RCC 7860 (cell line): Measurements from ENCODE around the gene MCM10.

Experiments
- DNase-seq: peaks from one replicate; pipeline ENCODE4 v3.0.0-alpha.2; 2015; ENCODE audit warnings: low spot score
- FAIRE-seq: peaks from 2 replicates; lab custom pipeline; 2012; peaks lifted over from hg19 to GRCh38; lab: Jason Lieb, UNC

The MCM10 gene

GRCh38 chr10:13163859-13164258 lies 2.5 kb downstream of the MCM10 start:
- DNase-seq (no peak), FAIRE-seq (no peak)

- DNase-seq = no peak
- FAIRE-seq = no peak
These were observed 3.8 kb downstream of the MCM10 start for GRCh38 chr10:13165177-13165576.

GRCh38 chr10:13167568-13167967 lies 6.2 kb downstream of the MCM10 start:
- DNase-seq (no peak), FAIRE-seq (no peak)

- DNase-seq (no peak), FAIRE-seq (no peak)
These were observed 7.4 kb downstream of the MCM10 start for GRCh38 chr10:13168781-13169180.

GRCh38 chr10:13173616-13174015 lies 12.3 kb downstream of the MCM10 start:
- no peak for DNase-seq
- FAIRE-seq = no peak

- FAIRE-seq = no peak
- no peak for DNase-seq
These were observed 19.4 kb downstream of the MCM10 start for GRCh38 chr10:13180788-13181187.

GRCh38 chr10:13182424-13182823 lies 21.1 kb downstream of the MCM10 start:
- DNase-seq (no peak), FAIRE-seq (no peak)

- DNase-seq (no peak), FAIRE-seq (no peak)
These were observed 22.3 kb downstream of the MCM10 start for GRCh38 chr10:13183625-13184024.

- DNase-seq = no peak
- no peak for FAIRE-seq
These were observed 22.9 kb downstream of the MCM10 start for GRCh38 chr10:13184276-13184675.

- FAIRE-seq = no peak
- no peak for DNase-seq
These were observed 23.6 kb downstream of the MCM10 start for GRCh38 chr10:13184730-13185514.

- FAIRE-seq = no peak
- no peak for DNase-seq
These were observed 25.8 kb downstream of the MCM10 start for GRCh38 chr10:13187135-13187534.

GRCh38 chr10:13188593-13188992 lies 27.2 kb downstream of the MCM10 start:
- no peak for DNase-seq
- FAIRE-seq = no peak

GRCh38 chr10:13189961-13190360 lies 28.6 kb downstream of the MCM10 start:
- no peak for DNase-seq
- no peak for FAIRE-seq

- FAIRE-seq = no peak
- no peak for DNase-seq
These were observed 29.5 kb downstream of the MCM10 start for GRCh38 chr10:13190816-13191215.

GRCh38 chr10:13191362-13191761 lies 30.0 kb downstream of the MCM10 start:
- DNase-seq = no peak
- no peak for FAIRE-seq

GRCh38 chr10:13193637-13194036 lies 32.3 kb downstream of the MCM10 start:
- FAIRE-seq (no peak), DNase-seq (no peak)

GRCh38 chr10:13195016-13195415 lies 33.7 kb downstream of the MCM10 start:
- no peak for FAIRE-seq
- DNase-seq = no peak

- FAIRE-seq (no peak), DNase-seq (no peak)
These were observed 39.8 kb downstream of the MCM10 start for GRCh38 chr10:13201132-13201531.

GRCh38 chr10:13206091-13206490 lies 44.7 kb downstream of the MCM10 start:
- DNase-seq = no peak
- FAIRE-seq = no peak

GRCh38 chr10:13206546-13207443 lies 45.4 kb downstream of the MCM10 start:
- no peak for FAIRE-seq
- no peak for DNase-seq

GRCh38 chr10:13213163-13213562 lies 51.8 kb downstream of the MCM10 start:
- DNase-seq (no peak), FAIRE-seq (no peak)

GRCh38 chr10:13218878-13219277 lies 57.5 kb downstream of the MCM10 start:
- DNase-seq (no peak), FAIRE-seq (no peak)
